HG03139 (cell line): ENCODE measurements around the gene PICK1.

Experiments used
- ATAC-seq: cut with Tn5 transposase; IDR thresholded peaks from one replicate; pipeline ENCODE4 v1.9.1; 2021; ENCODE audit not compliant: unreplicated experiment

The PICK1 gene

GRCh38 chr22:38046070-38046748 is 11.0 kb upstream of the PICK1 start:
- ATAC-seq: no peak

DNA sequence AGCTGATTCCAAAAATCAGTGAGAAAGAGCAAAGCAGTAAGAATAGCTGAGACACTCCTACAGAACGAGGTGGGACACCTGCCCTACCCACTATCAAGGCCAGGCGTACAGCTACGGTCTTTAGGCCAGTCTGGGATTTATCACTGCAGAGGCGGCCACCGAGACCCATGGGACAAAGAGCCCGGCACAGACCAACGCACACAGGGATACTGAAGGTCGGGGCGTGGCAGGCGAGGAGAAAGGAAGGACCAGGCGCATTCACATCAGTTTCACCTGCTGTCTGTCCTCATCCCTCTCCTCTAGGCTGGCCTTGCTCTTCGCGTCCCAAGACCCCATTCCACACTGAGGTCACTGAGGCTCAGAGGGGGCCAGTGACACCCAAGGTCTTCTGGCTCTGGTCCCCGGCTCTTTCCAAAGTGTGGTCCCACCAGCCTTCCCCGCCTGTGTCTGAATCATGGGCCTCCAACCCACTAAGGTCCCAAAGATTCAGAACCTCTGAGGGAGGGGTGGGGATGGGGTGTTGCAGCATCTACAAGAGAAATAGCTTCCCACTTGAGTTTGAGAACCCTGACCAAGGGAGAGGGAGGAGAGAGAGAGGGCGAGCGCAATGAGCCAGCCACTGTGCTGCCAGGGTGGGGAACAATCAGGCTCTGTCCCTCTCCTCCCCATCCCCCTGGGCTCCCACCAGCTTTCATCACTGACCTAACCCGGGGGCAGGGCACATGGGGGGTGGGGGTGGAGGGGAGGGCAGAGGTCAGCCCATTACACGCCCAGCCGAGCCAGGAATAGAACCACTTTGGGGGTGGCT is 7.2 kb upstream of the PICK1 start:
- ATAC-seq: no peak

- no peak for ATAC-seq
Measured at GRCh38 chr22:38050720-38051119, 6.5 kb upstream of the PICK1 start.

DNA sequence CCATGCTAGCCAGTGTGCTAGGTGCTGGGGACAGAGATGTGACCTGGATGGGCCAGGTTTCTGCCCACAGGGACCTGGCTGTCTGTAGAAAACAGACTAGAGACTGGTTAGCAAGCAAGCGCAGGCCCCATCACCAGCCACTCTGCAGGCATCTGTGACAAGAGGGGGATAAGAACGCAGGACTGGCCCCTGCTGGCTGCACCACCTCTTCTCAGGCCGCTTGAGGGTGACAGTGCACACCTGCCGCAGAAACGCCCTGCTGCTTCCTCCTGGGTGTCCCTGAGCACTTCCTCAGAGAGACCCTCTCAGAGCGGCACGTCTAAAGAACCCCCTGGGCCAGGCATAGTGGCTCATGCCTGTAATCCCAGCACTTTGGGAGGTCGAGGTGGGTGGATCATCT is 5.9 kb upstream of the PICK1 start:
- ATAC-seq: no peak

DNA sequence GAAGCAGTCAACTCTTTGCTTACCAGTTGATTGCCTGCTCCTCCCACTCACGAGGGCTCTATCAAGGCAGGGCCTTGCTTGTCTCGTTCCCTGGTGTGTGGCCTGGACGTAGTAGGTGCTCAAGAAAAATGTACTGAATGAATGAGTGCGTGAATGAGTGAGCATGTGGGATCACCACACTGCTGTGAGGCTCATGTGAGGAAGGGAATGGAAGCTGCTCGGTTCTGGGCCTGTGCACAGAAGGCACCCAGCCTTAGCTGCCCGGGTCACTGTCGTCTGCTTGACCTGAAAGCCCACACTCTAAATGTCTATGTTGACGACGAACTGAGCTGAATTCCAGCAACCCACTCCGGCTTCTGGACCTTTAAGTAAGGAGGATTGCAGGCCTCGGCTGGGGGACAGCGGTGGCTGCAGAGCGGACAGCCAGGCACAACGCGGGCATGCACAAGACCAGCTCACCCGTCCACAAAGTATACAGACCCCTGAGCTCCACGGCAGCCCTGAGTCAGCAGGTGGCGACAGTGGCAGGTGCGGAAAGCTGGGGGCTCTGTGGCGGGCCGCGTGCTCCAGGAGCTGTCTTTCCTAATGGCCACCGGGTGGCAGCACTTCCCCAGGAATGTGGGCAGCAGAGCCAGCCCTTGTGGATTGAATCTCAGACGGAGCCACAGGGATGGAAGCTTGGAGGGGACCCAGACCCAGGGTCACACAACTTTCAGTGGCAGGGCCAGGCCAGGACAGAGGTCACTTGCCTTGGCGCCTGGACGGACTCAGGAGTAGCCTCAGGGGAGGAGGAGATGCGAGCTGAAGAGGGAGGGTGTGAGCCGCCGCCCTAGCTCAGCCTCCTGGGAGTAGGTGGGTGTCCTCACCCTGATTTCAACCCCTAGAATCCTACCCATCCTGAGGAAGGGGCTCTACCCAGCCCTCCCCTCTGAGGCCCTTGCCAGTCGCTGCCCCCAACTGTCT is 5.0 kb upstream of the PICK1 start:
- ATAC-seq: no peak

- no peak for ATAC-seq
Measured at GRCh38 chr22:38062791-38063190, 5.6 kb downstream of the PICK1 start.

DNA sequence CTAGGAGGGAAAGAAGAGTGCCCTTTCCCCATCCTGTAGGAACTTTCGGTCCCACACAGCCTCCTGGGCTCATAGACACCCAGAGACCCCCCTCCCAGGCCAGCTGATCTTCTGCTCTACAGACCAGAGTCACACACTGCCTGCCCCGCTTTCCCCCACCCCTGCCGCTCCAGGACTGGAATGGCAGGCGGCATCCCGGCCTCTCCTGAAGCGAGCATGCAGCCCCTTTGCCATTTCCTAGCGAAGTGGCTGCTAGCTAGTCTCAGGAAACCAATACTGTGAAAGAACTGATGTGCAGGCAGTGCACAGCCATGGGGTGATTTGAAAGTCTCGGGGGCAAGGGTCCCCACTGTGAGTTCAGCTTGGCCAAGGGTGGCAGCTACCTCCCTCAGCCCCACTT is 8.3 kb downstream of the PICK1 start:
- no peak for ATAC-seq

DNA sequence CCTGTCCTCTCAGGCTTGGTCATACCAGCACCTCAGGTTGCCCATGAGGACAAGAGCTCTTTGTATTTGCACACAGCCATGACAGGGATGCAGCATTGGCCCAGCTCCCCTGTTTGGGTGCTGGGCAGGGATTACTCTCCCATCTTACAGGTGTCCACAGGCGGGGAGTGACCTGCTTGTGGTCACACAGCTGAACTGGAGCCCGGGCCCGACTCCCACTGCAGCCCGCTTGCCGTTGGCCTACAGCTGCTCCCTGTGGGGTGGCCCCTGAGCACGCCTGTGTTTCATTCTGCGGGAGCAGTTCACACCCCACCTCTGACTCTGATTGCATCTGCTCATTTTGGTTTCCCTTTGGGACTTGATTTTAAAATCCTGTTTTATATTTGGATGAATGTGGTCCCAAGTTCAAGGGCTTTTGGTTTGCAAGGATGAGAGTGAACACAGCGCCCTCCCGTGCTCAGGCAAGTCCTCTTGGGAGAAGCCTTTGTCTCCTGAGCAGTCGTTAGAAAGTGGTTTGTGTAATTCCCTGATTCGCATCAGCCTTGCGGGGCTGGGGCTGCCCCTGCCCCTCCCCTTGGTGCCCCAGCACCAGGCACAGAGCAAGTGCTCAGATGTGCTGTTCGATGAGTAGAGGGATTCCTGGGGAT is 9.3 kb downstream of the PICK1 start:
- ATAC-seq: no peak

- no peak for ATAC-seq
Measured at GRCh38 chr22:38067028-38067415, 9.8 kb downstream of the PICK1 start.

GRCh38 chr22:38067761-38068360 is 10.7 kb downstream of the PICK1 start:
- ATAC-seq: no peak

GRCh38 chr22:38068641-38069371 is 11.6 kb downstream of the PICK1 start:
- no peak for ATAC-seq

- ATAC-seq: no peak
Measured at GRCh38 chr22:38069372-38070249, 12.4 kb downstream of the PICK1 start.

DNA sequence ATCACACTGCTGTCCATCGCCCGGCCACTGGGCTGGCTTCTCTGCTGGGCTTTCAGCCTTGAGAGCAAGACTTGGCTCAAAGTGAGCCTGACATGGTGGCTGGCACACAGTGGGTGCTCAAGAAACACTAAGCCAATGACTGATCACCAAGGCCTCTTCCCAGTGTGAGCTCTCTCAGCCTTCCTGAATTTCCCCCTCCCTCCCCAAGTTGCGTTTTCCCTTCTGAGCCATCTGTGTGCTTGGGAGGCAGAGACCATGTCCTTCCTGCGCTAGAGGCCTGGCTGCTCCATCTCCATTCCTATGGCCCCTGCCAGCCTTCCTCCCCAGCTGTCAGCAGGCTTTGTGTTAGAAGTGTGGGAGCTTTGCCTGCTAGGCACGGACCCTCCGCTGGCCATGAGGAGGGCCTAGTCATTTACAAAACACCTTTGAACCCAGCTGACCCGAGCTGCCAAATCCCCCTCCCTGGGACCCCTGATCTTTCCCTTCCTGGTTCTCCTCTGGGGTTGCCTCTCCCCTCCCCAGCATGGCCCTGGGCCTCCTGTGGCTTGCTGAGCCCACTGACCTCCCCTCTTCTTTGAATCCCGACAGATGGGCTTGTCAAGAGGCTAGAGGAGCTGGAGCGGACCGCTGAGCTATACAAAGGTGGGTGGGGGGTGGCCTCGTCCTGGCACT is 13.2 kb downstream of the PICK1 start:
- no peak for ATAC-seq

DNA sequence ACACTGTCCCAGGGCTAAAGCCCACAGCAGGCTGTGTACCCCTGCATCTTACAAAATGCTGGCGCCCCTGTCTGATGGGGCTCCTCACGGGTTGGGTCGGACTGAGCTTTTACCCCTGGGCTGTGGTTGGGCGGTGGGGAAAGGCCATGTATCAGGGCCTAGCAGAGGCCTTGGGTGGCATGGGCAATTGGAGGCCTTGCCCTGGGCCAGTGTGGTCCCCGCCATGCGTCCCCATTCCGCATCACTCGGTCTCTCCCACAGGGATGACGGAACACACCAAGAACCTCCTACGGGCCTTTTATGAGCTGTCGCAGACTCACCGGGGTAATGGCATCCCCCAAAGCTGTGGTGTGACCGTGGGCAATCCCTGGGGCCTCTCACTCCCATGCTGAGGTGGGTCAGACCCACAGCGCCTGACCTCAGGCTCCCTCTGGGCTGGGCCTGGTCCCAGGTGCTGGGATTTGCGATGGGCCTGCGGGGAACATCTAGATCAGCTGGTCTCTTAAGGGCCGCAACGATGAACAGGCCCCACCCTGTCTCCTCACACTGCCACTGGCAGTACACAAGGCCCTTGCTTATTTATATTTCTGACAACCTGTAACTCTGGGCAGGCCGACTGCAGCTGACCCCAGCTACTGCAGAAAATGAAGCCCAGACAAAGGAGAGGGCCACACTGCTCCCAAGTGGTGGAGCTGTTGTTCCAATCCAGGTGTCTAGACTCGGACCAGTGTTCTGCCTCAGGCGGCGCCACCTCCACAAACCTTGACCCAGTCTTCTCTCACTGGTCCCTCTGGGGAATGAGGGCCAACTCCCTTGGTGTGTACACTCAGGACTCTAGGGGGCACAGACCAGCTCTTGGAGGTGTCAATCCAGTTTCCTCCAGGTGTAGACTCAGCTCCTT is 14.5 kb downstream of the PICK1 start:
- no peak for ATAC-seq

DNA sequence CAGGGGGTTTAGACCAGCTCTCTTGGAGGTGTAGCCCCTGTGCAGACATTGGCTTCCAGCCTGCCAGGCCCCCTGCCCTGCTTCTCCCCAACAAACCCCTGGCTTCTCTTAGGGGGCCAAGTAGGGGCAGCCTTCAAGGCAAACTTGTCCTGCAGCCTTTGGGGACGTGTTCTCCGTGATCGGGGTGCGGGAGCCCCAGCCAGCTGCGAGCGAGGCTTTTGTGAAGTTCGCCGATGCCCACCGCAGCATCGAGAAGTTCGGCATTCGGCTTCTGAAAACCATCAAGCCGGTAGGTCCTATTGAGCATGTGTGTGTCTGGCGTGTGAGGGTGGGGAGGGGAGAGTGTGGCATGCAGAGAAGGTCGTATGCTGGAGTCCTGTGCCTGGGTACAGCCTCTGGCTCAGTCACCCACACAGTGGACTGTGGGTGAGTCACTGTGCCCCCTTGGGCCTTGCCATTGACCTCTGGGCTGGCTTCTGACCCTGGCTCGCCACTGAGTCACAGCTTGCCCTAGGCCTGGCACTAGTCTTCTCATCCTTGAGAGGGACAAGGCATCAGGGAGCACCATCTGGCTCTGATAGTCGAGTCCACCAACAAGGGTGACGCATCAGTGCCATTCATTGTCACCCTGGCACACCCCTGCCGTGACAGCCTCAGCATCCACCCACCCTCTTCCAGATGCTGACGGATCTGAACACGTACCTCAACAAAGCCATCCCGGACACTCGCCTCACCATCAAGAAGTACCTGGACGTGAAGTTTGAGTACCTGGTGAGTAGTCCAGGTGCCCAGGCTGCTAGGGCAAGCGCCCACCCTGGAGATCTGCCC is 15.3 kb downstream of the PICK1 start:
- ATAC-seq: no peak
